GM21529 (cell line): ENCODE measurements around the gene TGIF2.
"Not testable (repeated sequence)": the region's sequence is repeated elsewhere in the genome, so short reads cannot be mapped to it uniquely, and the experiment has no call there.

Experiments
- ATAC-seq: cut with Tn5 transposase; IDR thresholded peaks from one replicate; pipeline ENCODE4 v1.9.1; 2021; ENCODE audit not compliant: unreplicated experiment

TGIF2 gene

GRCh38 chr20:36576081-36576445 lies 2.7 kb downstream of the TGIF2 start:
- no peak for ATAC-seq

GRCh38 chr20:36578356-36579041 lies 5.1 kb downstream of the TGIF2 start:
- no peak for ATAC-seq

- no peak for ATAC-seq
These were observed 6.7 kb downstream of the TGIF2 start for GRCh38 chr20:36579996-36580545.

- ATAC-seq, result no peak
These were observed 8.9 kb downstream of the TGIF2 start for GRCh38 chr20:36582322-36582721.

- ATAC-seq, result no peak
These were observed 9.4 kb downstream of the TGIF2 start for GRCh38 chr20:36582821-36583220.

GRCh38 chr20:36584018-36584481 lies 10.7 kb downstream of the TGIF2 start:
- ATAC-seq, result no peak

GRCh38 chr20:36585410-36586125 lies 12.2 kb downstream of the TGIF2 start:
- no peak for ATAC-seq

- no peak for ATAC-seq
These were observed 14.1 kb downstream of the TGIF2 start for GRCh38 chr20:36587388-36588070.

GRCh38 chr20:36591281-36591680 lies 17.9 kb downstream of the TGIF2 start:
- ATAC-seq, result no peak

- no peak for ATAC-seq
These were observed 18.7 kb downstream of the TGIF2 start for GRCh38 chr20:36591854-36592641.

GRCh38 chr20:36593347-36593929 lies 20.0 kb downstream of the TGIF2 start:
- no peak for ATAC-seq

GRCh38 chr20:36599912-36600345 lies 26.5 kb downstream of the TGIF2 start:
- ATAC-seq, result no peak

- ATAC-seq, result no peak
These were observed 28.1 kb downstream of the TGIF2 start for GRCh38 chr20:36601540-36601939.

GRCh38 chr20:36604952-36605398 lies 31.6 kb downstream of the TGIF2 start:
- ATAC-seq, result peak; percentile 37

GRCh38 chr20:36605399-36606157 lies 32.2 kb downstream of the TGIF2 start, which contains the start of gene RAB5IF:
Gene RAB5IF (plus strand): TSS chr20:36605779. CDS start chr20:36605952, 173 bp downstream.
- peak; percentile 81 for ATAC-seq

- ATAC-seq, result no peak
These were observed 33.0 kb downstream of the TGIF2 start for GRCh38 chr20:36606158-36607066.

GRCh38 chr20:36607586-36608387 lies 34.4 kb downstream of the TGIF2 start:
- ATAC-seq, result no peak

- not testable (repeated sequence) for ATAC-seq
These were observed 35.0 kb downstream of the TGIF2 start for GRCh38 chr20:36608388-36608728.
